Activated CD8-positive, alpha-beta memory T cell treated with anti-CD3 and anti-CD28 coated beads for 24 hours (primary cell): Measurements from ENCODE around the gene ARF1.

ENCODE experiments used
- DNase-seq: peaks from one replicate; pipeline ENCODE4 v3.0.0-alpha.2; 2020

ARF1 gene

GRCh38 chr1:228050571-228051231 is 31.8 kb upstream of the ARF1 start:
- DNase-seq: peak; percentile 32

GRCh38 chr1:228058172-228058948 is 24.1 kb upstream of the ARF1 start:
- DNase-seq: no peak

GRCh38 chr1:228058949-228059633 is 23.4 kb upstream of the ARF1 start:
- DNase-seq: no peak

- peak; percentile 81 for DNase-seq
Measured at GRCh38 chr1:228059634-228060457, 22.7 kb upstream of the ARF1 start.

GRCh38 chr1:228060458-228061190 is 21.9 kb upstream of the ARF1 start:
- no peak for DNase-seq

GRCh38 chr1:228061411-228062084 is 21.0 kb upstream of the ARF1 start:
- DNase-seq: no peak

- no peak for DNase-seq
Measured at GRCh38 chr1:228062085-228062791, 20.3 kb upstream of the ARF1 start.

GRCh38 chr1:228062812-228063211 is 19.7 kb upstream of the ARF1 start:
- no peak for DNase-seq

- DNase-seq: no peak
Measured at GRCh38 chr1:228063251-228064191, 19.0 kb upstream of the ARF1 start.

- no peak for DNase-seq
Measured at GRCh38 chr1:228064296-228064695, 18.2 kb upstream of the ARF1 start.

- no peak for DNase-seq
Measured at GRCh38 chr1:228064741-228065542, 17.6 kb upstream of the ARF1 start.

- DNase-seq: no peak
Measured at GRCh38 chr1:228065543-228066347, 16.8 kb upstream of the ARF1 start.

GRCh38 chr1:228066416-228066815 is 16.1 kb upstream of the ARF1 start:
- DNase-seq: no peak

GRCh38 chr1:228066891-228067654 is 15.4 kb upstream of the ARF1 start:
- no peak for DNase-seq

GRCh38 chr1:228068359-228068758 is 14.1 kb upstream of the ARF1 start:
- DNase-seq: no peak

- no peak for DNase-seq
Measured at GRCh38 chr1:228070173-228070572, 12.3 kb upstream of the ARF1 start.

- no peak for DNase-seq
Measured at GRCh38 chr1:228070851-228071250, 11.7 kb upstream of the ARF1 start.
